ENCODE results near the gene METTL1.
A peak's percentile ranks its signal among the peaks of the same experiment; 100 is the strongest.
"Not testable (repeated sequence)": the region's sequence is repeated elsewhere in the genome, so short reads cannot be mapped to it uniquely, and the experiment has no call there.

The METTL1 gene

DNA sequence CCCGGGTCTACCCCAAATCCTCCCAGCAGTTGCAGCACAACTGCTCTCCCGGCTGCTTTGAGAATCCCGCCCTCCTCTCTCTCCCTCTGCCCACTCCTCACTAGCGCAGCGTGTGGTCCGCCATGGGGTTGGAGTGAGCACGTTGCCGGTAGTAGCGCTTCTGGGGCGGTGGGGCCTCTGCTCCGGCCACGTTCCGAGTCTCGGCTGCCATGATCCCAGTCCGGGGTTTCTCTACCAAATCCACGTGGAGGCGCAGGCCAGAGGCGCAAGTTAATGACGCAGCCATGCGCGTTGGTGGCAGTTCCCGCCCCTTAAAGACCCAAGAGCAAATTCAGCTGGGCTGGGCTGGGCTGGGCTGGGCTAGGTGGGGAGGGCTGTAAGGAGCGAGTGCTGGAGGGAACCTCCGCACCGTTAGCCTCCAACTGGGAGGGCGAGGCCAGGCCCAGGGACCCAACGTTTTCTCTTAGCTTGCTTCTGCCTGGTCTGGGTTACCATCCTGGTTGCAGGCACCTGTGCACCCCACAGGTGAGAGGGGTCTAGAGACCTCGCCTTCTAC is at the start of gene METTL1:
TSS of gene METTL1 (minus strand) at position 233 of the 556 bp plus-strand sequence. CDS start at position 211, 22 bp downstream.
- DNase-seq (ENCODE audit: extremely low read depth in 1 of 2, low read depth in 1 of 2) = peak; percentile 88 to 93

DNA sequence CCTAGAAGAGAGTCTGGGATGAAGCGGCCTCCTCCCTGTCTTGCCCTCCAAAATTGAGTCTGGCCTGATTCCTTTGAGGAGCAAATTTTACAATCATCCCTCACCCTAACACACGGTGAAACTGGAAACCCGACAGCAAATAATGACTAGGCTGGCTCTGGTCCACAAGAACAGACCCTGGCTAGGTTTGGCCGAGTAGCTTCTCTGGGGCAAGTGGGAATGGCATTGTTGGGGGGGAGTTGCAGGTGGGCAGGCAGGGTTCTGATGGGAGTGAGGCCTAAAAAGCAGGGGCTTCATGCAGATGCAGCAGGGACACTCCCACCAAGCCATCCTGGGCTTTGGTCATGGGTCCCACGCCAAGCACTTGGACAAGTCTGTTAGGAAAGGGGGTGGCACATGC is 49.1 kb upstream of the METTL1 start:
- not testable (repeated sequence) for DNase-seq (ENCODE audit: extremely low read depth in 1 of 2, low read depth in 1 of 2)

DNA sequence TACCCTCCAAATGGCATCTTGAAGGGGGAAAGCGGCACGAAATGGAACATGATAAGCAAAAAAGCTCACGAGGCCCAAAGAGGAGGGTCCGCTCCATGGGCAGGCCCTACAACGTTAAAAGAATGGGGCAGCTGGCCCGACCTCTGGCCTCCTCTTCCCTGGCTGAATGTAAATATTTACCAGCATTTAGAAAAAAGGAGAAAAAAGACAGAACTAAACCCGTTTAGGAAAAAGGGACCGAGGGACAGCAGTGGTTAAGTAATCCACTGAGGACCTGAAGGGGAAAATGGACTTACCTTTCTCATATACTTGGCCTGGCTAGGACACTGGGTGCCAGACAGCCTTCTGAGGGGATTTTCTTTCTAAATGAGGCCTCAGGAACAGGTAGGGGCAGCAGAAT is 48.2 kb upstream of the METTL1 start:
- not testable (repeated sequence) for DNase-seq (ENCODE audit: extremely low read depth in 1 of 2, low read depth in 1 of 2)

DNA sequence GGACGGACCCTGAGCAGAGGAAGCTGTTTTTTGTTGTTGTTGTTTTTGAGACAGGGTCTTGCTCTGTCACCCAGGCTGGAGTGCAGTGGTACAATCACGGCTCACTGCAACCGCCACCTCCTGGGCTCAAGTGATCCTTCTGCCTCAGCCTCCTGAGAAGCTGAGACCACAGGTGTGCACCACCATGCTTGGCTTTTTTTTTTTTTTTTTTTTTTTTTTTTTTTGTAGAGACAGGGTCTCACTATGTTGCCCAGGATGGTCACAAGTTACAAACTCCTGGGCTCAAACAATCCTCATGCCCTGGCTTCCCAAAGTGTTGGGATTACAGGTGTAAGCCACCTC is 46.1 kb upstream of the METTL1 start:
- DNase-seq (ENCODE audit: extremely low read depth in 1 of 2, low read depth in 1 of 2) = not testable (repeated sequence)

DNA sequence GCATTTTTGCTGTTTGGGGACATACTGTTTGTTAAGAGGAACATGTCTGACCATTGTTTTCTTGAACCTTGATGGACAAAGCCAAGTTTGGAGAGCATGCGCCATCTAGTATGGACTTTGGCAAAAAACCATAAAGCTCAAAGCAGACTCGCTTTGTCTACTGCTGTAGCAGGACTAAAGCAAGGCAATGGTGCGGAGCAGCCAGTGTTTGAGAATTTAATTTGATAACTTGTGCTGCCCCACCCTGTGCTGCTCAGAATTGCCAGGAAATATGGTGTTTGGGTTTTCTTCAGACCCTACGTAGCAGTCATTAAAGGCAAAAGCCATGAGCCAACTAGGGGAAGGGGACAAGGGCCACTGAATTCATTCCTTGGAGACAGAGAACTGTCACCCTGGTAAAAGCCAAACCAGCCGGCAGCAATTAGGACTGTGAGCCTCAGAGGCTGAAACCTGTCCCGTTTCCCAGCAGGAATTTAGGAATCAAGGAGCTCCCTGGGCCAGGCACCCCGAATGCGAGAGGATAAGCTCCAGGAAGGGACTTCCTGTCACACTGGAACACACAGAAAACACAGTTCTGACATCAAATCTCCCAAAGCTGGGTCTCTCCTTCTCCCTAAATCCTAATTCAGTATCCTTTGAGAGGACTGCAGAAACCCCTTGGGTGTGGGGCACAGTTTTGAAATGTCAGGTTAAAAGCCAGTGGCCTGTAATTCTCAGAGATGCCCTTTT is 45.5 kb upstream of the METTL1 start:
- no peak for DNase-seq (ENCODE audit: extremely low read depth in 1 of 2, low read depth in 1 of 2)

DNA sequence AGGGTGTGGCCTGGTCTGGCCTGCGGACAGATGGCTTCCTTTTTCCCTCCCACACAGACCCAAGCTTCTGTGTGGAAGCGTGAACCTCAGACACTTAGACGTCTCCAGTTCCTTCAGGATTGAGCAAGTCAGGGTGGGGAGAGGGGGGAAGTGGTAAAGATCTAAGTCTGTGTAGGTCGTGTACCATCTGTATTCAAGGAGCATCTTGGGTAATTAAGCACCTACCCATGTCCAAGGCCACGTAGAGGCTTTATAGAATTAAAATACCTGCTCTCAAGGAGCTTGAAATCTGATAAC is 44.9 kb upstream of the METTL1 start:
- no peak for DNase-seq (ENCODE audit: extremely low read depth in 1 of 2, low read depth in 1 of 2)

DNA sequence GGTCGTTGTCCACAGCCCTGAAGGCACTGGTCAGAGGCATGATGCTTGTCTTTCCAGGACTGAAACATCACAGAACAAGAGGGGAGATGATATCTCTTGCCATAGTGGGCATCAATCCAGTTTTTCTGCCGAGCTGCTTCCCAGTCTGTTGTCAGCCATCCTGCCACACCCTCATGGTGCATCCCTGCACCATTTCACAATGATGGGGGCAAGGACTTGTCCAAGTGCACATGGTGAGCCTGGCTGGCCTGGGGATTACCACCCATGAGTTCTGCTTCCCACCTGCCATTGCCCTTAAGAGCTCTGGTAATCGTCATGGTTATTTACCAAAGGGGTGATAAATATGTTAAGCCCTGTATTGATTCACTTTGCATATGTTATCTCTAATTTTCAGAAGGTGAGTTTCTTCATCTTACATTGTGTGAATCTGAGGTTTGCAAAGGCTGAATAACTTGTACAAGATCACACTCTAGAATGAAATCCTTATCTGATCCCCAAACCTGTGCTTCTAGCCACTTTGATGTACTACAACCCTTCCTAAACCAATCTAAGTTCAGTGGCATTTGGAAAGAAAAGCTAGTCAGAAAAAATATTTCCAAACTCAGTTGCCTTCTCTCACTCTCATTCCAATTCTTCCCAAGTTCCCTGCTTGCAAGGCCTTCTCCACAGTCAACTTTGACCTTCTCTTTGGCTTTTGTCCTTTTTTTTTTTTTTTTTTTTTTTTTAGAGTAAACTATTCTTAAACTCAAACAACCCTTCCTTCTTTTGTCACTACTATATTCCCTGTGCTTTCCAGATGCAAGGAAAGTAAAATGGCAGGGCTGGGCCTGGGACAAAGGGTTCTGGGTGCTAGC is 44.3 kb upstream of the METTL1 start:
- DNase-seq (ENCODE audit: extremely low read depth in 1 of 2, low read depth in 1 of 2) = no peak

DNA sequence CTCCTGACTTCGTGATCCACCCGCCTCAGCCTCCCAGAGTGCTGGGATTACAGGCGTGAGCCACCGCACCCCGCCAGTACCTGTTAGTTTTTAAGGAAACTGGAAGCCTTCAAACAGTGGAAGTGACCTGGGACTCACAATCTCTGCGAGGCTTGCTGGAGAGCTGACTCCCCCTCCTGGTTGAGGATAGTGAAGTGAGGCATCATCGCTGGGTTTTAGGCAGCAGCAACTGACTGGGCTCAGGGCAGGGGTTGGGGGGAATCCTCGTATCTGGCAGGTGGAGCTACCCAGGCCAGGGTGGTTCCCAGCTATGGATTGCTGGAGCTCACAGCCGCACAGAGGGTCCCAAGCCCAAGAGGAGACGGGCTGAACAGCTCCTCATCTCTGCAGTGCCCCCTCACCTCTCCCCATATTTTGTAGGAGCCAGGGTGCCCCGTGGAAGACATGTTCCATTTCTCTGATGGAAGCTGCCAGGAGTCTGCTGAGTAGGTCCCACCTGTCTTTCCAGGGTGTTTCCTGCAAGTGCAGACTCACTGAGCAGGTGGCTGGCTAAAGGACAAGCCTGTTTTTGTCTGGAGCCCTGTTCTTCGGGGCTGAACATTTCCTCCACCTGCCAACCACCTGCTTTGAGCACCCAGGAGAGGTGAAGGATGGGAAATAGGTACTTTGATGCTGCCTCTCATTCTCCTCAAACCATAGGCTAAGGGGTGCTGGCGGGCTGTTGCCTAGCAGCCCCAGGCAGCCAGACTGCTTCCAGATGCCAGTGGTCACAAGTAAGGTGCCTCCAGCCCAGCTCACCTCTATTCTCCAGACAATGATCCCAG is 43.5 kb upstream of the METTL1 start:
- no peak for DNase-seq (ENCODE audit: extremely low read depth in 1 of 2, low read depth in 1 of 2)

DNA sequence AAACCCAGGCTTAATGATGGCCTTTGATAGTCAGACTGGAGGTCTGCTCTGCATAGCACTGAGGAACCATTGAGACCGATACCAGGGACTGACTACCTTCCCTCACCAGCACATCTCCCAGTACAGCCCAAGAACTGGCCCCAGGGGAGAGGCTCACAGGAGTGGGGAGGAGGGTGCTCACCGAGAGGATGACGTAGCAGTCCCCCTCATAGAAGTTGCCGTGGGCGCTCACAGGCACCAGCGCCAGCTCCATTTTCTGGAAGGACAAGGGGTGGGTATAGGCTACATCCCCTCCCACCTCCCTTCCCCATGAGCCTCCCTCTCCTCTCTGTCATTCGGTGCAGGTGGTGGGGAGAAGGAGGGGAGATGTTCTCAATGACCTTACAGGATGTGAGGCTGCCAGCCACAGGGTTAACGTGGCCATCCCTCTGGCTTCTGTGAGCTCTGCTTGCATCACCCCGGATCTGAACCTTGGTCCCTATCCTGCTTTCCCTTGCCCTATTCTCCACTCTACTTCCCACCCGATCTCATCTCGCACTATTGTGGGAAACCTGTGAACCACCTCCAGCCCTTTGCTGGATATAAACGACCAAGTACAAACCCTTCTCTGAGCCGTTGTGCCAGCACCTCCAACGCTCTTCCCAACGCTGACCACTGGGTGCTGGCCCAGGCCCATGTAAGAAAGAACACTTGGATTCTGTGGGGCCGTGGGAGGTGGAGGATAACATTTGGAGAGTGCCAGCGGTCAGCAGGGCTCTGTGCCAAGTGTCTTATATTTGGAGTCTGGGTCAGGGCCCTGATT is 42.3 kb upstream of the METTL1 start:
- DNase-seq (ENCODE audit: extremely low read depth in 1 of 2, low read depth in 1 of 2) = no peak

DNA sequence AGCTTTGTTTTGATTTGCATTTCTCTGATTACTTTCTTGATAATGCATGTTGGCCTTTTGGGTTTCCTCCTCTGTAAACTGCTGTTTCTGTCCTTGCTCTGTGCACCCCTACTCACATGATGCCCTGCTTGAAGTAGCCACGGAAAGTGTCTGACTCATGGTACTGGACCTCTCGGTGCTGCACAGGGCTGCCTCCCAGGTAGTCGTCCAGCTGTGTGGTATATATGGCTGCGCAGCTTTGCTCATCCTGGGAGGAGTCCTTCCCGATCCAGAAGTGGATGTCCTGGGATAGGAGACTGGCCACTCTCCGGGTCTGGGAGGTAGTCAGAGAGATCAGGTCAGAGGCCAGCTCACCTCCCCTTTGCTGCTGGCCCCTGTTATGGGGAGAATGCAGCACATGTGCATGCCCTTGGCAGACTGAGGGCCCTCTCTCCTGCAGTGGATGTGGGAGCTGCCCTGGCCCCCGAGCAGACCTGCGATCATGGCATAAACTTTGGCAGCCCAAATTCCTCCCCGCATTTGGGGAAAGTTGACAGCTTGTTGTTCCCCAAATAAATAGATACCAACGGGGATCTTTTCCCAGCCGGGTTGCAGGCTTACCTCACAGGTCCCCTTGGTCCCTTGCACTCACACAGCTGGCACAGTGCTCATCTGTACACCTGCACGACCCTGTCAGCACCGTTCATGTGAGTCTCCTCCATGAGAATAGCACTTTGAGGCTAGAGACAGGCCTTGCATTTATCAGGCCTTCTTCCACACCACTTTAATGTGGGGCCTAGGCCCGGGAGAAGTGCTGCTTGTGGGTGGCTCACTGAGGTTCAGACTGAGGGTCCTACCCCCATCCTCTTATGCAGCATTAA is 41.4 kb upstream of the METTL1 start:
- no peak for DNase-seq (ENCODE audit: extremely low read depth in 1 of 2, low read depth in 1 of 2)

DNA sequence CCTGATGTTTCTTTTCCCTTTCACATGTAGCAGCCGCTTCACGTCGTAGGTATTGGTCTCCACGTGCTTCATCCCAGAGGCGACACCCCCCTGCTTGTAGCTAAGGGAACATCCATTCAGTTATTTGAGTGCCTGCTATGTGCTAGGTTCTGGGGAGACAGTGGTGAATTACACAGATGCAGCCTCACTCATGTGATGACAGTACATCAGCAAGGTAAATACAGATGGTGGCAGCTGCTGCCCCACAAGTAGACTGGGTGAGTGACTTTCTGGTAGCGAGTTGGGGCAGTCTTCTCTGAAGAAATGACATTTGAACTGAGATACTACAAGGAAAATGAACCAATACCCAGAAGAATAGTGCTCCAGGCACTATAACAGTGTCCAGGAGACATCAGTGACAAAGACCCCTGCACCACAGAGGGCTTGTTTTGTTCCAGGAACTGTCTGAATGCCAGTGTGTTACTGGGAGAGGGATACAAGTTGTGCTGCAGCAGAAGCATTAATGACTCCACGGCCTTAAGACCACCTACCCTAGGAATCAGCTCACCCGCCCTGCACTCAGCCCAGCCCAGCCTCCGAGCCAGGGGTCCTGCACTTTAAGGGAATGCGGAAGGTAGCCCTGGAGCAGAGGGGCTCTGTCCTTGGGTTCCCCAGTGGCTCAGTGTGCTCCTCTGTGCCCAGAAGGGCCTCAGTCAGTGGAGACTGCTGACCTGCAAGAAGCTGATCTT is 39.3 kb upstream of the METTL1 start:
- DNase-seq (ENCODE audit: extremely low read depth in 1 of 2, low read depth in 1 of 2) = no peak

DNA sequence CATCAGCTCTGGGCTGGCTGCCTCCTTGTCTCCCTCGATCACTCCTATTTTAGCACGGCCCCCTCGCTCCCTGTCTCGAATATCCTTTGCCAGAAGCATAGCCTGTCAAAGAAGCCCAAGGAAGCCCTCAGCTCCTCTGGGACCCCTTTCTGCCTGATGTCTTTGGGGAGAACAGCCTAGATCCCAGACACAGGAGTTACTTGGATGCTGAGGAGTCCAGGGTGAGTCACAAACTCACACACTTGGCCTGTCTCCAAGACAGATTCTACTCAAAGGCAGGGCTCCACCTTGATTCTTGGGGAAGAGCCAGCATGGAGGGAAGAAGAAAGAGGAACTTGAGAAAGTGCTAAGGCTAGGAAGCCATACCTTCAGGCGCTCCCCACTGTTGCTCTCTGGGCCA is 38.5 kb upstream of the METTL1 start:
- DNase-seq (ENCODE audit: extremely low read depth in 1 of 2, low read depth in 1 of 2) = no peak

DNA sequence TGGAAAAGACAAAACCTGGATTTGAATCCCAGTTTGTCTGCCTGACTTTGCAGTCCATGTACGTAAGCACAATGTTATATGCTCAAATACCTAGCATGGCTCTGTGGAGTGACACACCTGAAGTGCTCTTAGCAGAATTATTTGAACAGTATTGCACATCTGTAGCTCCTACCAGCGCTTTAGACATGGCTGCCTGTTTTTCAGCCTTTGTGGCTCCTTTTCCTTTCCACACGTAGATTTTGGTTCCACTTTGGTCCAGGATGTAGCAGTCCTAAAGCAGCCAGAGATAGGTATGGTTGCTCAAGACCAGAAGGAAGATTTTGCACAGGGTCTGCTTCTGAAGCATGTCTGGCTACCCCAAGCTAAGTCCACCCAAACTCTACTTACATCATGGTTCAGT is 37.5 kb upstream of the METTL1 start:
- DNase-seq (ENCODE audit: extremely low read depth in 1 of 2, low read depth in 1 of 2) = no peak

DNA sequence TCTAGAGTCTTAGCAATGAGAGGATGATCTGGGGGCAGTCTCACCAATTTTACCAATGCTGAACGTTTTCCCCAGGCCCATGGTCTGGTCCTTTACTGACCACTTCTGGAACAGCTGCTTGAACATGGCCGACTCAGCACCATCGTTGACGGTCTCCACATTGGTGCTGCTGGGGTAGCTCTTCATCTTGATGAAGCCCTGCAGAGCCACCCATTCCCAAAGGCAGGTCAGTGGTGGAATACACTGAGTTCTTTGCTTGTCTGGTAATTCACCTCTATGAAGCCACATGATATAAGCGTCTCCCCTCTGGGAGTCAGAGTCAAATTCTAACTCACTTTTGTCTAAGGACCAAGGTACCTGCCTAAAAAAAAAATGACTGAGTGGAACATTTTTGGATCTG is 36.4 kb upstream of the METTL1 start:
- no peak for DNase-seq (ENCODE audit: extremely low read depth in 1 of 2, low read depth in 1 of 2)

DNA sequence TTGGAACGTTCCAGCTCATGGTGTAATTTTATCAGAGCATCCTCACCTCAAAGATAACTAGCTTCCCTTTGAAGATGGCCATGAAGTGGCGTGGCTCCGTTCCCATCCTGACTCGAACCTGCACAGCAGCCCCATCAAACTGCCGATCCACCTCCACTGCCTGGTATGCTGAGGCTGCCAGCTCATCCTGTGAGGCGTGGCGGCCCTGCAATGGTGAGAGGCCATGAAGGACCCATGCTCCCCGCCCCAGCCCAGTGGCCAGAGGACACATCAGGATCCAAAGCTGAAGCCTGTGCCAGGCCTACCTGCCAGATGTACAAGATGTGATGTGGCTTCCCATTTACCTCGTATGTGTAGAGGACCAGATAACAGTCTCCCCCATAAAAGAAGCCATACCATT is 35.4 kb upstream of the METTL1 start:
- DNase-seq (ENCODE audit: extremely low read depth in 1 of 2, low read depth in 1 of 2) = no peak

DNA sequence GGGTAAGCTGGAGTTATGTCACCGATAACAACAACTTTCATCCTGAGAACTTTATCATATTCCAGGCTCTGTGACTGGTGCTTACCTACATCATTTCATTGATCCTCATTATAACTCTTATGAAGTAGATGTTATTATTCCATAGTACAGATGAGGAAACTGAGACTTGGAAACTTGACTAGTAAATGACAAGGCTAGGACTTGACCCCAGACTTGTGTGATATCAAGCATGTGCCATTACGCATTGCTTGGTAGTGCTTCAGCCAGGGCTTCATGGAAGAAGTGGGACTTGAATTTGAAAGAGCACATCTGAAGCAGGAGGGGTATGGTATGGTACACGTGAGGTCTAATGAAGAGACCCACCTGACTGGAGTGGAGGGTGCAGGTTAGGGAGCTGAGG is 34.8 kb upstream of the METTL1 start:
- no peak for DNase-seq (ENCODE audit: extremely low read depth in 1 of 2, low read depth in 1 of 2)

DNA sequence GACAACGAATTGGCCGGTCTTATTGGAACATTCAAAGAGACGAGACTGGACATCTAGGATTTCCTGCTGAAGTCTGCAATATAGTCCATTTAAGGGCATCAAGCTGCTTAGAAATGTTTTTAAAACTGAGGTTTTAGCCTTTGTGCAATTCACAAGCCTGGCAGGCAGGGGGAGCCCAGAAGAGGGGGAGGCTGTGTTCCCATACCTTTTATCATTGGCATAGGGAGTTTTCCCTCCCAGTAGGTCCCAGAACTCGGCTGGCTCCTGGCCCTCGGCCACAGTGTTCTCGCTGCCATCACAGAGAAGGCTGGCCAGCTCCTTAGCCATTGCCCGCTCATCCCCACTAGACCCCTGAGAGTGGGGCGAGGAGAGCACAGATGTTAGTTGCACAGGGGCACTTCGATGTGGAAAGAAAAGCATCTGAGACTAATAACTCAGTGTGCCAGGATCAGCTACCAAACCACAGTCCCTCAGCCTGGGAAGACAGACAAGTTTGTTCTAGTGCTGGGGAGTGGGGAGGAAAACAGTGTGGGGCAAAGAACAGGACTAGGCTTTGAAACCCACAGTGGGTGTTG is 31.5 kb upstream of the METTL1 start:
- no peak for DNase-seq (ENCODE audit: extremely low read depth in 1 of 2, low read depth in 1 of 2)

DNA sequence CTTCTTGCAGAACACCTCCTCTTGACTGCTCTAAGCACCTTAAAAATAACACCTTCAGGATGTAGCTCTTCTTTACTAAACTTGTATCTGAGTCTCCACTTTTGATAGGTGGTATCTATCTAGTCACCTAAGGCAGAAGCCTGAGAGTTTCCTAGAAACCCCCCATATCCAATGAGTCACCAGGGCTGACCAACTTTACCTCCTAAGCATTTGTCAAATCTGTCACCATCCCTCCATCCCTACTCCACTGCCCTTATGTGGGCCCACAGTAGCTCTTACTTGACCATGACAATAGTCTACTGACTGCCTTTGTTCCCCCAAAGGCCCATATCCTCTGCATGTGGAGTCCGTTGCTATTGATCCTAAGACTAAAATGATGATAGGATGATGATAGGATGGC is 30.7 kb upstream of the METTL1 start:
- no peak for DNase-seq (ENCODE audit: extremely low read depth in 1 of 2, low read depth in 1 of 2)

DNA sequence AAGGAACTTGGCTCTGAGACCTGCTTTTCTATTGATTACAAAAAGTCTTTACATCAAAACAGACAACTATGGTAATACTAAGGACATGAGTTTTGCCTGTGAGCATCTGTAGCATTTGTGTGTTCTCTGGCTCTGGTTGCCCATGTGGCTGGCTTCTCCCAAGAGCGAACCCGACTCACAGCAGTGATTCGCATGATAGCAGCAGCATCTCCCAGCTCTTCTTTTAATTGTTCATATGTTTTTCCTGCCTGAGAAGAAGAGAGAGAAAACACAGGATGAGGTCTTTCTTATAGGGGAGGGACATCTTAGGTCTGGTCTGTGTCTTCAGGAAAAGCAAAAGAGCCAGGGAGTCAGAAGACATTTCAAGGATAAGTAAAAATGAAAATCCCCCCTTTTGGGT is 29.1 kb upstream of the METTL1 start:
- DNase-seq (ENCODE audit: extremely low read depth in 1 of 2, low read depth in 1 of 2) = no peak
